GM19240 (cell line): ENCODE results near the gene AGO4.
"Not testable (repeated sequence)": the region's sequence is repeated elsewhere in the genome, so short reads cannot be mapped to it uniquely, and the experiment has no call there.

ENCODE experiments used
- DNase-seq: peaks from one replicate; pipeline ENCODE4 v3.0.0; 2011; ENCODE audit warnings: low spot score; ENCODE audit not compliant: insufficient read length

The AGO4 gene

DNA sequence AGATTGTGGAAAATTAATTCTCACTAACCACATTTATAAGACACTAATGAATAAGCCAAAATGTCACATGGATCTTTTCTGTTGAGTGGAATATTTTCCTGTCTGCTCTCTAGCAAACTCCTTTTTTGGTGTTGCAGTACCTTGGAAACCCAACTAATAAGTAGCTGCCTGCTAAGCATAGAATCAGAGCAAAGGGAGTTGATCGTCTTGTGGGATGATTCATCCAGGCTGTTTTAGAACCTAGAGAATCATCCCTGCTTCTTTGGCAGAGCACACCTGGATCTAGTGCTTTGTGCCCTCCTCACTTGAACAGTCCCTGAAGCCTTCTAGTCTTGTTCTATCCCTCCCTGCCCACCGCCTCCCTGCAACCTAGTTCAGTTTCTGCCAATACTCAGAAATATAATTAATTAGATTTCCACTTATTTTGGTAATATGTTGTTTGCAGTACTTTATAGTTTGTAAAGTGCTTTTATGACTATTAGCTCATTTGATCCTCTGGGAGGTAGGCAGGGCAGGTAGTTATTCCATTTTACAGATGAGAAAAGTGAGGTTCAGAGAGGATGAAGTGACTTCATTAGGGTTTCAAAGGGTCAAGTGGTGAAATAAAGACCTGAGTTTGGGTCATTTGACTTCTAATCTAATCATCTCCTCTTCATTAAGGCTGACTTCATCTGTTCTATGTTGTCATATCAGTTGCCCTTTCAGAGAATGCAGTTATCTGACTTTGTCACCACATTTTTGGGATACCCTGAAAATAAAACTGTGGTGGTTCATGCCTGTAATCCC is 2.5 kb downstream of the AGO4 start:
- no peak for DNase-seq

DNA sequence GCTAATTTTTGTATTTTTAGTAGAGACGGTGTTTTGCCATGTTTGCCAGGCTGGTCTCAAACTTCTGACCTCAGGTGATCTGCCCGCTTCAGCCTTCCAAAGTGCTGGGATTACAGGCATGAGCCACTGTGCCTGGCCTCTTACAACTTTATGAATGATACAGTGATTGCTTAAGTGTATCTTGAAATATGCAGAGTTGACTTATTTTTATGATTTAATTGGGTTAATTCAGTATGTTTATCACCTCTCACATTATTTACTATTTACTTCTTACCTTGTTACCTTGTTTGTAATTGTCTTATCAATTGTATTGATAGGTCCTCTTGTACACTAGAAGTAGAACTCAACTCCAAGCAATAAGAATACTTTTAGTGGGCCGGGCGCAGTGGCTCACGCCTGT is 4.9 kb downstream of the AGO4 start:
- not testable (repeated sequence) for DNase-seq

DNA sequence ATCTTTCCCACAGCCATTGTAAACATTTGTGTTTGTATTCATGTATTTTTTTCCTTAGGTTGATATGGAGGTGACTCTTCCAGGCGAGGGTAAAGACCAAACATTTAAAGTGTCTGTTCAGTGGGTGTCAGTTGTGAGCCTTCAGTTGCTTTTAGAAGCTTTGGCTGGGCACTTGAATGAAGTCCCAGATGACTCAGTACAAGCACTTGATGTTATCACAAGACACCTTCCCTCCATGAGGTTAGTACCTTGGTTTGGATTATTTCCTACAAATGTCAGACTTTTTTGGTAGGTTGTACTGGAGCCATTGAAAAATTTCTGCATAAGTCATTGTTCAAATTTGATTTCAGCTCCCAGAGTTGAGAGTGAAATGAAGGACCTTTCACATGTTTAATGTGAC is 17.4 kb downstream of the AGO4 start:
- DNase-seq = no peak

DNA sequence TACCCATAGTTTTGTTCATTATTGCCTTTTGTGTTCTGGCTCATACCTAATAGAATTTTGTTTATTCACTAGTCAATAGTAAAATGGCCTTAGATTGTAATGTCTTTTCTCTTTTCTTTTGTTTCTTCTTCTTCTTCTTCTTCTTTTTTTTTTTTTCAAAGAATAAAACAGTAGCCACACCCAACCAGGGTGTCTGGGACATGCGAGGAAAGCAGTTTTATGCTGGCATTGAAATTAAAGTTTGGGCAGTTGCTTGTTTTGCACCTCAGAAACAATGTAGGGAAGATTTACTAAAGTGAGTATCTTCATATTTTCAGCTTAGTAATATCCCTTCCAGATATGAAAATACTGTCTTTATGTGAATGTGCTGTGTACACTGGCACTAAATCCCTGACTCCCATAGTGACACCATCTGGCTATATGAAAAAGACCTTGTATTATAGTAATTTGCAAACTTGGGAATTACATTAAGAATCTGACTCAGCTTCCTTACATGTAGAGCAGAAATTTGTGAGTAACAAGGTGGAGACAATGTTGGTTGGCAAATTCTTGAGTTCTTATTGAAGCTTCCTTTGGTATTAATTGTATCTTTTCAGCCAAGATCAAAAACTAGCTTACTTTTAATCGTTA is 24.6 kb downstream of the AGO4 start:
- no peak for DNase-seq

DNA sequence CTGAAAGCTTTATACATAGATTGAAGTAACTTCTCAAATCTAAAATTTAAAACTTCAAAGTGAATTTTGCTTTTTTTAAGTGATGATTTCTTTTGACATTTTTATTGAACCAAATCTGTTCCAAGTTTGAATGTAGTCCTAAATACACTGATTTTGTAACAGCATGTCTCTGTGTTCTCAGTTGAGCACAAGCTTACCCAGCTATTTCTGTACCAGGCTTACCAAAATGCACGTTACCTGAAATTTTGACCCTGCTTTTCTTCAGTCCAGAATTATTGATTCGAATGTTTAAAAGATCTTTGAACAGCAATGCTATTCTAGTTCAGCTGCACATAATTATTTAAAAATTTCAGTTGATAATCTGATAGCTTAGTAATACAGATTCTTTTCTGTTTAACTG is 25.6 kb downstream of the AGO4 start:
- DNase-seq = no peak

DNA sequence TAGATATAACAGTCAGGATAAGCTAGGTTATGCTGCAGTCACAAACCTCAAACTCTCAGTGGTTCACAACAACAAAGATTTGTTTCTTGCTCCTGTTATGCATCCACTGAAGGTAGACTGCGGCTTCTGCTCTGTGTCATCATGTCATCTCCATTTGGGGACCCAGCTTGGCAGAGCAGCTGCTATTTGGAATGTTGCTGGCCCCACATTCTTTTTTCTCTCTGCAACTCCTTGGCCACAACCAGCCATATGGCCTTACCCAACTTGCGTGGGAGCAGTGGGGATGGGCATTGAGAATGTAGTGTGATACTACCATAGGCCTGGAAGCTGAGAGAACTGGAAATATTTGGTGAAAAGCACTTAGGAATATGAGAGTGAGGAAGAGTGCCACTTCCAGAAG is 26.4 kb downstream of the AGO4 start:
- DNase-seq = no peak

DNA sequence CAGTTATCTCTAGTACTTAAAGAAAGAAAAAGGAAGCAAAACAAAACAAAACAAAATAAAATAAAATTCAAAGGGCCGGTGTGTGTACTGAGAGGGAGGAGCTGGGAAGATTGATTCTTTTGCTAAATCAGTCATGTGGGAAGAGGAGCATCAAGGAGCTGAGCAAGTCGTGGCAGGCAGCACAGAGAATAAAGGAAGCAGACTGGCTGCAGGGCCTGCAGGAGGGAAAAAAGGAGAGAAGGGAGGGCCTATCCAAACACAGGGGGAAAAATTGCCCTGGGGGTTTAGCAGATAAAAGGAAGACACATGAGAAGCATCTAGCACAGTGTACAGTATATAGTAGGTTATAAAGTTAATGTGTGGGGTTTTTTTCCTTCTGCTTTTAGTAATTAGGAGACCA is 27.6 kb downstream of the AGO4 start:
- DNase-seq = no peak

DNA sequence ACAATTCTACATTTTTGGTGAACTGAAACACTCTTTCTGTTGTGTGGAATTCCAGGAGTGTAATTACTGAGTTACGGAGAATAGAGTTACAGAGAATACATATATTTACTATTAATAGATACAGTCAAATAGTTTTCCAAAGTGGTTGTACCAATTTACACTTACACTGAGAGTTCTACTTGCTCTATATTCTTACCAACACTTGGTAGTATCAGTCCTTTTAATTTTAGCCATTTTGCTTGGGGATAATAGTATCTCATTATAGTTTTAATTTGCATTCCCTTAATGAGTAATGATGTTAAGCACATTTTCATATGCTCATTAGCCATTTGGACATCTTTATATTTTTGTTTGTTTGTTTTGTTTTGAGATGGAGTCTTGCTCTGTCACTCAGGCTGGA is 28.9 kb downstream of the AGO4 start:
- no peak for DNase-seq

DNA sequence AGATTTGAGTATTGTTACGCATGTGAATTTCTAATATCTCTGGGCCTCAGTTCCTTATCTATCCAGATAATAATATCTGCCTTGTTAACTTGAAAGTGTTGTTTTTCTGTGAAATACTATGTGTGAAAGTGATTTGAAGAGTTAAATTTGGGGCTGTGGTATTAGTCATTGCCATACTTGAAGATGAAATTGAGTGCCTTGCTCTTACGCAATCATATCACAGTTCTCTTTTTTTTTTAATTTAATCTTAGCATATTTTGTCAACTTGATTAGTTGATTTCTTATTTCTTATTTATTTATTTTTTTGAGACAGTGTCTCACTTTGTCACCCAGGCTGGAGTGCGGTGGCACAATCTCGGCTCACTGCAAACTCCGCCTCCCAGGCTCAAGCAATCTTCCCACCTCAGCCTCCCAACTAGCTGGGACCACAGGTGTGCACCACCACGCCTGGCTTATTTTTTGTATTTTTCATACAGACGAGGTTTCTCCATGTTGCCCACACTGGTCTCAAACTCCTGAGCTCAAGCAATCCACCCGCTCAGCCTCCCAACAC is 31.0 kb downstream of the AGO4 start:
- no peak for DNase-seq

DNA sequence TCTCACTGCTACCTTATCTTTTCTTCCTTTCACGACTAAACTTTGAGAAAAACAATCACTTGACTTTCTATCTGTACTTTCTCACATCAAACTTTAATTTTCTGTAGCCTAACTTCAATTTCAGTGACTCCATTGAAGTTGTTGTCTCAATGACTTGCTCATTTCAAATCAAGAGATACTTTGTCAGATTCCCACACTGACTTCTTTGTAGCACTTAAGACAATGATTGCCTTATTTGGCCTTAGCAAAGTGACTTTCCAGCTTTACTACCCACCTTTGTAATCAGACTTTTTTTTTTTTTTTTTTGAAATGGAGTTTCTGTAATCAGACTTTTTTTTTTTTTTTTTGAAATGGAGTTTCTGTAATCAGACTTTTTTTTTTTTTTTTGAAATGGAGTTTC is 37.0 kb downstream of the AGO4 start:
- DNase-seq = no peak

DNA sequence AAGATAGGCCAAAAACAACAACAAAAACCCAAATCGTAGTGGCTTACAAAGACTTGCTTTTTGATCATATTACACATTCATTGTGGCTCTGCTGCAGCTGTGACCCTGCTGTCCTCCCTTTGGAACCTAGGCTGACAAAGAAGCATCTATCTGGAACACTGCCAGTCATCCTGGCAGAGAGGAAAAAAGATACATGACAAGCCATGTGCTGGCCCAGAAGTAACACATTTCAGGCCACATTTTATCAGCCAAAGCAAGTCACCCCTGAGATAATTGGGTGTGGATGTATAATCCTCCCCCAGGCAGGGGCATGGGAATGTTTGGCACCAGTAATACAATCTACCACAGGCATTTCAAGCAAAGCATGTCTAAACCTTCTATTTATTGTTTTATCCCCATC is 38.0 kb downstream of the AGO4 start:
- DNase-seq = no peak

DNA sequence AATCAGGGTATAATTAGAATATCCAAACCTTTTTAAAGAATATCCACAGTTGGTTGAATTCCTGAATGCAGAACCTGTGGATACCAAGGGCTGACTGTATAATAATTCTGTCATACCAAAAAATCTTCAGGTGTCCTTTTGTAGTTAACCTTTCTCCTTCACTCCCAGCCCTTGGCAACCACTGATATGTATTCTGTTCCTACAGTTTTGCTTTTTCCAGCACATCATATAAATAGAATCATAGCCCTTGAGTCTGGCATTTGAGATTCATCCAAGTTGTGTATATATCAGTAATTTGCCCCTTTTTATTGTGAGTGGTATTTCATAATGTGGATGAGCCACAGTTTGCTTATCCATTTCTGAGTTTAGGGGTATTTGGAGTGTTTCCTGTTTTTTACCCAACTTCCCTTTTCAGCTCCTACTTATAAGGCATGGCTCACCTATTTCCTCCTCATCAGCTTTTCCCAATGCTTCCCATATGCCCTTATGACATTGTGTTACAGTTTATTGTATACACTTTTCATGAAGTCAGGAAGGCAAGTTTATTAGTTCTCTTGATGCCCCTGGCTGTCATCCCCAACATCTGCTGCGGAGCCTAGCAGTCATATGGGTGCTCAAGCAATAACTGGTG is 40.2 kb downstream of the AGO4 start:
- no peak for DNase-seq

DNA sequence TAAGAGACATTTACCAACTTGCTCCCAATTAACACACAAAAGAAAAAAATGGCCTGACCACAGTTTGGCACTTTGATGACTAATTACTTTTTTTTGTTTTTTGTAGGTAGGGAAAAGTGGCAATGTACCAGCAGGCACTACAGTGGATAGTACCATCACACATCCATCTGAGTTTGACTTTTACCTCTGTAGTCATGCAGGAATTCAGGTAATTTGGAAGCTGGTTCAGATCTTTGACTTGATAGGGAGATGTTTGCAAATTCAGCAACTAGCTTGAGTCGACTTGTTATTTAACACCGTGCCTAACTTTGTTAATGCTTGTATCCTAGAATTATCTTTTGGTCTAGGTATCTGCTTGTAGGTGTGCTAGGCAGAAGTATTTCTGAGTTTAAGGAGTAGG is 42.2 kb downstream of the AGO4 start:
- DNase-seq = no peak

DNA sequence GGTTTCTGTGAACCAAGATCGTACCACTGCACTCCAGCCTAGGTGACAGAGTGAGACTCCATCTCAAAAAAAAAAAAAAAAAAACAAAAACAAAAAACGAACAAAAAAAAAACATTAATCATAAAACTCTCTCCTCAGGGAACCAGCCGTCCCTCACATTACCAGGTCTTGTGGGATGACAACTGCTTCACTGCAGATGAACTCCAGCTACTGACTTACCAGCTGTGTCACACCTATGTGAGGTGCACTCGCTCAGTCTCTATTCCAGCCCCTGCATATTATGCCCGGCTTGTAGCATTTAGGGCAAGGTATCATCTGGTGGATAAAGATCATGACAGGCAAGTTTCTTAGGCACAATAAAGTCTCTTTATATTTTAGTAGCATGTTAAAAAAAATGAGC is 42.9 kb downstream of the AGO4 start:
- no peak for DNase-seq

DNA sequence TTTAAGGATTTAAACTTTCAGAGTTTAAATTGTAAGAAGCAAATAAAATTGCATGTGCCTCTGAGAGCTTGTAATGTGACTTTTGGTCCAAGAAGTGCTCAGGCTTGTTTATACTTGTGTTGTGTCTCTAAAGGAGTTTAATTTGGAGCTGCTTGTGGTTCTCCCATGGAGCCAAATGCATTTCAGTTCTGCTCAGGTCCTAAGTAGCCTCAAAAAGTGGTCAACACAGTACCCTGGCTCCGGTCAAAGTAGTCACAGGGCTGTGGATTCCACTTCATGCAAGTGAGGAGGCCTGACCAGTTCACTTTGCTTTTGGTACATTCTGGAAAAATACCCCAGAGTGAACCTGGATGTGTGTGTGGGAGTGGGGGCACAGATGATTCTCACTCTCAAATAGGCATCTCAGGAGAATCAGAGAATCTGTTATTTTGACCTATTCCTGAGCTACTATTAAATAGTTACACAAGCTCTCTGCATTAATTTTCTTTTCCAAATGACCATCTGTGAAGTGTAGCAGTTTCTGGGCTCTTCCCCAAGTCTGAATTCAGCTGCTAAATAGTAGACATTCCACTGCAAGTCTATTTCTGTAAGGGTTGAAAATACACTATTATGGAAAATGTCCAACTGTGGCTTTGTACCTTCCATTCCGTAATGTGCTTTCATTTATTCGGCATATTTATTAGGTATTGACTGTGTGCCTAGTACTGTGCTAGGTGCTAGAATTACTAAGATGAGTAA is 43.5 kb downstream of the AGO4 start:
- DNase-seq = no peak

DNA sequence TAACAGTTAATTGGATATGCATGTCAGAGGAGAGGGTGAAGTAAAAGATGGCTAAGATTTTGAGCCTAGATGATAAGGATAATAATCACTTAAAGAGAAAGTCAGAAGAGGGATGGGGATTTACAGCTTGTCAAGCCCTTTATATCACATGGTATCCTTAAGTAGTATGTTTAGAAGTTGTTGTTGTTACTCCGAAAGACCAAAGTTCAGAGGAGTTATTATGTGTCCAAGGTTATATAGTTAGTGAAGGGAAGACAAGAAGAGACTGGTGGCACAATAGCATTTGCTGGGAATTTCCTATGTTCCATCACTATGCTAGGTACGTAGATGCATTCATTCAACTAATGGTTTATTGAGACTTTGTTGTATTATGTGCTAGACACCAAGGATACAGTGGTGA is 44.4 kb downstream of the AGO4 start:
- no peak for DNase-seq

DNA sequence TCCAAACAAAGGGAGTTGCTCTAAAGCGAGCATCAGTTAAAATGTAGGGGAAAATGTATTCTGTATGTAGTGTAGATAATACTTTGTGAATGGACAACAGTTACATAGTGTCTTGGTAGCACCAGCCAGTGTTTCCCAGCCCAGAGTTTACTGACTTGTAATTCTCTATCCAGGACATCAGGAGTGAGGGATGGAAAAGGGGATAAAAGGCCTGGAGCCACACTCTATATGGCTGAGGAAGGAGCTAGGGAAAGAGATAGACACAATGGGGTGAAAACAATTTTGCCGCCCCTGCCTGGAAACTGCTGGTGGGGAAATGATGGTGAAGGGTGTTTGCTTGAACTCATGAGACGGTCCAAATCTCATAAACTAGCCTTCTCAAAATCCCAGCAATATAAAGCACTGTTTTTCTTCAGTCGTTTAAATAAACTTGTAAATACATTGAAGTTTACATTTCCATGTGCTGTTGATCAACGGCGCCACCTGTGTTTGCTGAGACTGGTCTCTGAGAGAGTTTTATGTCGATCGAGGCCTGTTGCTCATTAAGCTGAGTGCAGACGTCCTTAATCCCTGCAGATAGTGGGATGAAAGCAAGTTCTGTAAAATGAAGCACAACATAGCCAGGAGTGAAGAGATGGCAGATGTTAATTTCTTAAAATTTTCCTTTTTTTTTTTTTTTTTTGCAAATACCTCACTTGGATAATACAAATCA is 47.3 kb downstream of the AGO4 start:
- no peak for DNase-seq

DNA sequence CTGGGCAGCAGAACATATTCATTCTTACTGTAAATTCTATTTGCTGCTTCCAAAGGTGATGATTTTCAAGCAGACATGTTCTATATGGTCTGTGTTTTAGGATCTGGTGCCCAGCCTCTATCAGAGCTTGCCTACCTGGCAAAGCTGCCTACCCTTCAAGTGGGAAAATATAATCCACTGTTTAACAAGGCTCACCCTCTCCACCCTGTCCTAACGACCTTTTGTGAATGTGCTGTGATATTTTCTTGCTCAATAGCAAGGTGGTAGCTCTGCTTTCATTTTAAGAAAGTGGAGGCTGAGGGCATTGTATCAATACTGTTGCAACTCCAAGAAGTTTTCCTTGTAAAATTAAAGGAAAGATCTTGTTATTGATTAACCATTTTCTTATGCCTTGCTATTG is 49.1 kb downstream of the AGO4 start:
- no peak for DNase-seq

DNA sequence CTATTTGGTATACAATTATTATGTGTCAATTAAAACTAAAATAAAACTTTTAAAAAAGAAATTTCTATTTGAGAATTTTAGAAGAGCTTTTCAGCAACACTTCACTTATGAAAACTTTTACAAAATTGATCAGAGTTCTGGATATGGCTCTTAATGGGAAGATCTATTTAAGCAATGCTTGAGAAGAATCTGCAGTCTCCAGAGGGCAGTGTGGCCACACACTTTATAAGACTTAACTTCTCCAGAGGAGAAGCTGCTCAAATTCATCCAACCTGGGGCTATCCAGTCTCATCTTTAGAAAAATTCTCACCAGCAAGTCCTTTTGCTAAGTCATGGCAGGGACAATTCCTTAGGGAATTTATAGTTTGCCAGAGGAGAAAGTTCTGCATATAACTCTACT is 50.0 kb downstream of the AGO4 start:
- no peak for DNase-seq

DNA sequence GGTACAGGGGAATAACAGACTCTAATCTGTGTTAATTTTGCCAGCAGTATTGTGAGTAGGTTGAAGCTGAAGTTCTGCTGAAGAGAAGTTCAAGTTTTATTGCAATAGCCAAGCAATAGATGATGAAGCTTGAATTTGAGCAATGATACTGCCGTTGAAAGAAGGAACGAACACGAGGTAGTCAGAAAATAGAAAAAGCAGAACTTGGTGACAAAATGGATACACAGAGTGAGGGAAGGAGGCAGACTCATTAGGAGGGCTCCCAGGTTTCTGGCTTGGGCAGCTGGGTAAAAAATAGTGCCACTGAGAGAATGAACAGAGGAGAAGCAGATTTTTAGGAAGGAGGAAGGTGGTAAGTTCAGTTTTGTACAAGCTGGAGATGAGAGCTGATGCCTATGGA is 52.9 kb downstream of the AGO4 start:
- no peak for DNase-seq

DNA sequence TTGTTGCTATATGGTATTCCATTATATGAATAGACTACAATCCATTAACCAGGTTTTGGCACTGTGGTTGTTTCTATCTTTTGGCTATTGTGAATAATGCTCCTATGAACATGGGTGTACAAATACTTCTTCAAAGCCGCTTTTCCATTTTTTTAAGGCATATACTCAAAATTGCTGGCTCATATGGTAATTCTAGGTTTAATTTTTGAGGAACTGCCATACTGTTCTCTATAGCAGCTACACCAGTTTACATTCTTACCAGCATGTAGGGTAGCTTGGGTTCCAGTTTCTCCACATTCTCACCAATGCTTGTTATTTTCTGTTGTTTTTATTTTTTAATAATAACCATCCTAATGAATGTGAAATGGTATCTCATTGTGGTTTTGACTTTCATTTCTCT is 55.3 kb downstream of the AGO4 start:
- DNase-seq = no peak
